GM19099 (cell line): ENCODE results near the gene TRRAP.

Experiments
- POLR2A ChIP-seq: IDR thresholded peaks from 3 replicates; pipeline ENCODE4 v1.6.1; 2011; ENCODE audit warnings: low read depth; ENCODE audit not compliant: insufficient read length; ENCODE audit errors: extremely low read depth

Gene TRRAP

GRCh38 chr7:99030951-99031350 lies 152.6 kb downstream of the TRRAP start:
- TF ChIP-seq POLR2A = no peak

- no peak for TF ChIP-seq POLR2A
These were observed 153.2 kb downstream of the TRRAP start for GRCh38 chr7:99031496-99031895.

GRCh38 chr7:99032928-99033327 lies 154.6 kb downstream of the TRRAP start:
- no peak for TF ChIP-seq POLR2A

- no peak for TF ChIP-seq POLR2A
These were observed 155.4 kb downstream of the TRRAP start for GRCh38 chr7:99033765-99034164.

- TF ChIP-seq POLR2A = no peak
These were observed 156.8 kb downstream of the TRRAP start for GRCh38 chr7:99034932-99035722.

GRCh38 chr7:99035723-99036545 lies 157.6 kb downstream of the TRRAP start:
- no peak for TF ChIP-seq POLR2A

GRCh38 chr7:99036546-99037111 lies 158.3 kb downstream of the TRRAP start:
- TF ChIP-seq POLR2A = no peak

GRCh38 chr7:99037327-99037940 lies 159.1 kb downstream of the TRRAP start:
- no peak for TF ChIP-seq POLR2A

- TF ChIP-seq POLR2A = no peak
These were observed 159.9 kb downstream of the TRRAP start for GRCh38 chr7:99038086-99038855.

- TF ChIP-seq POLR2A = no peak
These were observed 161.1 kb downstream of the TRRAP start for GRCh38 chr7:99039384-99039891.

GRCh38 chr7:99040104-99040958 lies 162.0 kb downstream of the TRRAP start:
- no peak for TF ChIP-seq POLR2A

GRCh38 chr7:99041526-99041925 lies 163.2 kb downstream of the TRRAP start:
- no peak for TF ChIP-seq POLR2A

- no peak for TF ChIP-seq POLR2A
These were observed 164.6 kb downstream of the TRRAP start for GRCh38 chr7:99042957-99043356.
